ENCODE results near the gene HLA-DOA.

HLA-DOA gene

GRCh38 chr6:32956176-32956575 lies 53.2 kb downstream of the HLA-DOA start:
- no peak for DNase-seq (ENCODE audit: low read depth in 1 of 2, low spot score in 1 of 2)
- no peak overlapping the region for H3K27ac ChIP-seq (replicated peaks)
- no peak overlapping the region for H3K4me3 ChIP-seq (replicated peaks; ENCODE audit: insufficient read depth, low read length)
- TF ChIP-seq, protein P1, sequence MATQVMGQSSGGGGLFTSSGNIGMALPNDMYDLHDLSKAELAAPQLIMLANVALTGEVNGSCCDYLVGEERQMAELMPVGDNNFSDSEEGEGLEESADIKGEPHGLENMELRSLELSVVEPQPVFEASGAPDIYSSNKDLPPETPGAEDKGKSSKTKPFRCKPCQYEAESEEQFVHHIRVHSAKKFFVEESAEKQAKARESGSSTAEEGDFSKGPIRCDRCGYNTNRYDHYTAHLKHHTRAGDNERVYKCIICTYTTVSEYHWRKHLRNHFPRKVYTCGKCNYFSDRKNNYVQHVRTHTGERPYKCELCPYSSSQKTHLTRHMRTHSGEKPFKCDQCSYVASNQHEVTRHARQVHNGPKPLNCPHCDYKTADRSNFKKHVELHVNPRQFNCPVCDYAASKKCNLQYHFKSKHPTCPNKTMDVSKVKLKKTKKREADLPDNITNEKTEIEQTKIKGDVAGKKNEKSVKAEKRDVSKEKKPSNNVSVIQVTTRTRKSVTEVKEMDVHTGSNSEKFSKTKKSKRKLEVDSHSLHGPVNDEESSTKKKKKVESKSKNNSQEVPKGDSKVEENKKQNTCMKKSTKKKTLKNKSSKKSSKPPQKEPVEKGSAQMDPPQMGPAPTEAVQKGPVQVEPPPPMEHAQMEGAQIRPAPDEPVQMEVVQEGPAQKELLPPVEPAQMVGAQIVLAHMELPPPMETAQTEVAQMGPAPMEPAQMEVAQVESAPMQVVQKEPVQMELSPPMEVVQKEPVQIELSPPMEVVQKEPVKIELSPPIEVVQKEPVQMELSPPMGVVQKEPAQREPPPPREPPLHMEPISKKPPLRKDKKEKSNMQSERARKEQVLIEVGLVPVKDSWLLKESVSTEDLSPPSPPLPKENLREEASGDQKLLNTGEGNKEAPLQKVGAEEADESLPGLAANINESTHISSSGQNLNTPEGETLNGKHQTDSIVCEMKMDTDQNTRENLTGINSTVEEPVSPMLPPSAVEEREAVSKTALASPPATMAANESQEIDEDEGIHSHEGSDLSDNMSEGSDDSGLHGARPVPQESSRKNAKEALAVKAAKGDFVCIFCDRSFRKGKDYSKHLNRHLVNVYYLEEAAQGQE (IDR thresholded peaks at IDR 0.05; ENCODE audit: insufficient replicate concordance, low read depth): no peak
- TF ChIP-seq SPI1 (IDR thresholded peaks at IDR 0.05; ENCODE audit: borderline replicate concordance, low read depth) (no peak), POLR2AphosphoS5 (IDR thresholded peaks at IDR 0.05; ENCODE audit: low read depth) (no peak)
- no peaks in the 10 kb centered on the region for H3K27me3 ChIP-seq (ENCODE audit: insufficient read depth, poor library complexity, severe bottlenecking)

DNA sequence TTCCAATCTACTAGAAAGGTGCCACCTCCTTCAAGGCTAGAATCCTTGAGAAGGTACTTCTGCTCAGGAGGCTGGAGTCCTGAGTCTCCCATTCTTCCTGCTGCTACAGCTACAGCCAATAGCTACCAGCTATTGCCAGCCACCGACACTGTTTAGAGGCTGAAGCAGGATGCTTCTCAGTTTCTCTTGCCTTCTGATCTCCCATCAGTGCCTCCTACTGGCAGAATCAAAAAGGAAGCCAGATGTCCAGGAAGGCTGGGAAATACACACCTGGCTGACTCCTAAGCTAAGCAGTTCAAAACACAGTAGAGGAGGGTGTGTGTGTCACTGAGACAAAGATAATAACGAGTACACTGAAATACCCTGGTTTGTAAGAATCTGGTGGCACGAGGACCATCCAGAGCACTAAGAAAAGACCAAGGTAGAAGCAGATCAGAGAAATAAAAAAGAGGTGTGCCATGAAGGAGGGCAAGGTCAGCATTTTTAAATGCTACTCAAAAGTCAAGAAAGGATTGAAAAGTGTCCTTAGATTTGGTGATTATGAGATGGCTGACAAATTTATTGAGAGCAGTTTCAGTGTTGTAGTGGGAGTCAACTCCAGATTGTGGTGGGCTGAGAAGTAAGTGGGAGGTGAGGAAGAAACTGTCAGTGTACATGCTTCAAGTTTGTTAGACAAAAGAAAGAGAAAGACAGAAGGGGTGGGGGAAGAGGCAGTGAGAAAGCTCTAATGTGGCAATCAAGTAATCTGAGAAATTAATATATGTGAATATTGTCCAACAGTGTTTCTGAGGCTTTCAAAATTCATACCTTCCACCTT lies 54.2 kb downstream of the HLA-DOA start:
- H3K27ac ChIP-seq (replicated peaks): no peak overlapping the region
- TF ChIP-seq GABPA (IDR thresholded peaks at IDR 0.05; ENCODE audit: low read depth): no peak
- no peak for TF ChIP-seq POLR2AphosphoS5 (IDR thresholded peaks at IDR 0.05; ENCODE audit: low read depth)
- TF ChIP-seq, protein P2, sequence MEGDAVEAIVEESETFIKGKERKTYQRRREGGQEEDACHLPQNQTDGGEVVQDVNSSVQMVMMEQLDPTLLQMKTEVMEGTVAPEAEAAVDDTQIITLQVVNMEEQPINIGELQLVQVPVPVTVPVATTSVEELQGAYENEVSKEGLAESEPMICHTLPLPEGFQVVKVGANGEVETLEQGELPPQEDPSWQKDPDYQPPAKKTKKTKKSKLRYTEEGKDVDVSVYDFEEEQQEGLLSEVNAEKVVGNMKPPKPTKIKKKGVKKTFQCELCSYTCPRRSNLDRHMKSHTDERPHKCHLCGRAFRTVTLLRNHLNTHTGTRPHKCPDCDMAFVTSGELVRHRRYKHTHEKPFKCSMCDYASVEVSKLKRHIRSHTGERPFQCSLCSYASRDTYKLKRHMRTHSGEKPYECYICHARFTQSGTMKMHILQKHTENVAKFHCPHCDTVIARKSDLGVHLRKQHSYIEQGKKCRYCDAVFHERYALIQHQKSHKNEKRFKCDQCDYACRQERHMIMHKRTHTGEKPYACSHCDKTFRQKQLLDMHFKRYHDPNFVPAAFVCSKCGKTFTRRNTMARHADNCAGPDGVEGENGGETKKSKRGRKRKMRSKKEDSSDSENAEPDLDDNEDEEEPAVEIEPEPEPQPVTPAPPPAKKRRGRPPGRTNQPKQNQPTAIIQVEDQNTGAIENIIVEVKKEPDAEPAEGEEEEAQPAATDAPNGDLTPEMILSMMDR (IDR thresholded peaks at IDR 0.05; ENCODE audit: insufficient read depth, low read length): no peak
- TF ChIP-seq, protein P1 (IDR thresholded peaks at IDR 0.05; ENCODE audit: insufficient replicate concordance, low read depth): no peak
- no peak for TF ChIP-seq SPI1 (IDR thresholded peaks at IDR 0.05; ENCODE audit: borderline replicate concordance, low read depth)
- peak in 1 of 2 experiments; percentile 39 for DNase-seq (ENCODE audit: low read depth in 1 of 2, low spot score in 1 of 2)
- no peaks in the 10 kb centered on the region for H3K27me3 ChIP-seq (ENCODE audit: insufficient read depth, poor library complexity, severe bottlenecking)
- no peak overlapping the region for H3K4me3 ChIP-seq (replicated peaks; ENCODE audit: insufficient read depth, low read length)

DNA sequence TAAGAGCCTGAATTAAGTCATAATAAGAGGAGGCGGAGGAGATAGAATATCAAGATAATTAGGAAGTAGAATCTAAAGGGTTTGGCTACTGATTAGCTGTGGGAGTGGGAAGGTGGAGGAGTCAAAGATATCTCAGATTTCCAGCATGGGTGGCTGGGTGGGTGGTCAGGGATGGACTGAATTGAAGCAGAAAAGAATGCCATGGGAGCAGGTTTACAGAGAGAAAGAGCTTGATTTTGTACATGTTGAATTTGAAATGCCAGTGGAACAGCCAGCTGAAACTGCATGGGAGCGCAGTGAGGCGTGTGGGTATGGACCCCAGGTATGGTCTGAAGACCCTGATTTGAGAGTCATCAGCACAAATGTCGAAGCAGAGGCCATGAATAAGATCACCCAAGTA lies 55.1 kb downstream of the HLA-DOA start:
- Histone ChIP-seq H3K27ac (replicated peaks) (no peak overlapping the region), H3K27me3 (ENCODE audit: insufficient read depth, poor library complexity, severe bottlenecking) (no peaks in the 10 kb centered on the region), H3K4me3 (replicated peaks; ENCODE audit: insufficient read depth, low read length) (no peak overlapping the region)
- TF ChIP-seq, protein P1 (IDR thresholded peaks at IDR 0.05; ENCODE audit: insufficient replicate concordance, low read depth): no peak
- TF ChIP-seq, protein P2 (IDR thresholded peaks at IDR 0.05; ENCODE audit: insufficient read depth, low read length): no peak
- TF ChIP-seq POLR2AphosphoS5 (IDR thresholded peaks at IDR 0.05; ENCODE audit: low read depth) (no peak), GABPA (IDR thresholded peaks at IDR 0.05; ENCODE audit: low read depth) (no peak), SPI1 (IDR thresholded peaks at IDR 0.05; ENCODE audit: borderline replicate concordance, low read depth) (no peak)
- DNase-seq (ENCODE audit: low read depth in 1 of 2, low spot score in 1 of 2): no peak

All from HL-60 (cell line).